Esophagus squamous epithelium (tissue), 5 donors: ENCODE data around the gene FNDC1. TPM values are rescaled to one million over a fixed set of nuclear protein-coding genes. Genes with fewer than 3 reads are reported as not detected.
A peak's percentile ranks its signal among the peaks of the same experiment; 100 is the strongest.

ENCODE experiments used
- DNase-seq: peaks from one replicate; lab custom pipeline; 2025; lab: John Stamatoyannopoulos, UW
- H3K27ac ChIP-seq, 4 donors: fragments of 200-600 bp; sonication (generic); one replicate each; pipeline ENCODE4 v1.5.1; 2016 to 2019; ENCODE audit warnings: mild to moderate bottlenecking in 1 of 4
- H3K27me3 ChIP-seq, 4 donors: fragments of 200-600 bp; sonication (generic); 1 replicate in 3 of 4; 2 replicates in 1 of 4; pipeline versions ENCODE4 v1.5.1 to v1.6.0; 2017 to 2021; ENCODE audit warnings: antibody characterized with exemption in 1 of 4
- H3K36me3 ChIP-seq, 3 donors: fragments of 200-600 bp; sonication (generic); one replicate each; pipeline ENCODE4 v1.5.1; 2016 to 2019
- H3K4me1 ChIP-seq, 3 donors: fragments of 200-600 bp; sonication (generic); one replicate each; pipeline ENCODE4 v1.5.1; 2017 to 2019
- H3K4me3 ChIP-seq, 4 donors: fragments of 200-600 bp; sonication (generic); 1 replicate in 3 of 4; 2 replicates in 1 of 4; pipeline ENCODE4 v1.5.1; 2016 to 2019; ENCODE audit warnings: mild to moderate bottlenecking in 2 of 4, moderate library complexity in 1 of 4
- H3K9me3 ChIP-seq, 3 donors: fragments of 200-600 bp; sonication (generic); one replicate each; pipeline ENCODE4 v1.5.1; 2016 to 2019
- POLR2A ChIP-seq, 4 donors: fragments of 450-650 bp; IDR thresholded peaks; one replicate each; pipeline ENCODE4 v1.6.1; 2017; ENCODE audit warnings: antibody characterized with exemption in 4 of 4, mild to moderate bottlenecking in 4 of 4, moderate library complexity in 3 of 4
- WGBS, 2 donors: methylation state at CpG; one replicate each; pipeline ENCODE4 v1.1.5; 2018; 5-methylcytosine and 5-hydroxymethylcytosine counted together
- intact Hi-C: fragments of 100-400 bp; cut with DNase I; formaldehyde crosslinking; loops from one replicate; pipeline ENCODE4 v1.15.0; 2022
- total RNA-seq, 4 donors: library from RNA; depleted of rRNA; stranded (reverse); fragments of >200 nt; gene quantifications; one replicate each; pipeline ENCODE4 v1.1.0, GENCODE V29; 2016
- TF ChIP-seq, protein P1 (sequence below), 6 experiments: fragments of 450-650 bp in 4 of 6; fragments of 200-600 bp in 2 of 6; sonication (generic) in 2 of 6; IDR thresholded peaks; one replicate each; pipeline ENCODE4 v1.5.1; 2016 to 2019; ENCODE audit warnings: antibody characterized with exemption in 6 of 6, mild to moderate bottlenecking in 4 of 6, moderate library complexity in 4 of 6
- donor health status: DM: yes; HTN: yes; CAD: no.

Gene FNDC1
- total RNA-seq, 4 donors from 2014 or later: 0.04 to 0.38 (median 0.06) TPM; not detected in 1

DNA sequence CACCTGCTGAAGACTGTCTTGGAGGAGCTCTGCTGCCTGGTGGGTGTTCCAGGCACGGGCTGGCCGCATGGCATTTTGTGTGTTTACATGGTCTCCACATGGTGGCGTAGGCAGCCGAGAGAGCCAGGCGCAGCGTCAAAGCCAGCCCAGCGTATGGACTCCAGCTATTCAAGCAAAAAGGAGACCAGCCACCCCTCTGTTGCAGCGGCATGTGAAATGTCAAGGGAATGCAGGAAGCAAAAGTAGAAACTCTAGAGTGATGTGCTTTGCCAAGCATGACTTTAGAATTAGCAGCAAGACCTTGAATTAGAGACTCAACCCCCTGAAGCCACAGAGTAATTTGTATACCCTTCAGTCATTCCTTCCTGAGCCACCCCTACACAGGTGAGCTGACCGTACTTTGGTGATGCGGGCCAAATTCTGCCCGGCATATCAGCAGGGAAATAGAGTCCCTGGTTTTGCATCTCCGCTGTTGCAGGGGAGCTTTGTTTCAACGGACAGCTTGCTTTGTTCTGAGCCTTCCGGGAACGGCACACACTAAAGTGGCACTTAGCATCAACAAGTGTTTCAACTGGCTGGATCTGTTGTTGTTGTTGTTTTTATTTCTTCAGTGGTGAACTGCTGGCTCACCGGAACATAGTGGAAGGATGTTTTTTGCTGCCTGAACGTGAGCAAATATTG is 48.5 kb downstream of the FNDC1 start:
- H3K9me3 ChIP-seq: no peaks in the 10 kb centered on the region
- no peak for DNase-seq
- no peaks in the 10 kb centered on the region for H3K4me1 ChIP-seq
- TF ChIP-seq, protein P1, sequence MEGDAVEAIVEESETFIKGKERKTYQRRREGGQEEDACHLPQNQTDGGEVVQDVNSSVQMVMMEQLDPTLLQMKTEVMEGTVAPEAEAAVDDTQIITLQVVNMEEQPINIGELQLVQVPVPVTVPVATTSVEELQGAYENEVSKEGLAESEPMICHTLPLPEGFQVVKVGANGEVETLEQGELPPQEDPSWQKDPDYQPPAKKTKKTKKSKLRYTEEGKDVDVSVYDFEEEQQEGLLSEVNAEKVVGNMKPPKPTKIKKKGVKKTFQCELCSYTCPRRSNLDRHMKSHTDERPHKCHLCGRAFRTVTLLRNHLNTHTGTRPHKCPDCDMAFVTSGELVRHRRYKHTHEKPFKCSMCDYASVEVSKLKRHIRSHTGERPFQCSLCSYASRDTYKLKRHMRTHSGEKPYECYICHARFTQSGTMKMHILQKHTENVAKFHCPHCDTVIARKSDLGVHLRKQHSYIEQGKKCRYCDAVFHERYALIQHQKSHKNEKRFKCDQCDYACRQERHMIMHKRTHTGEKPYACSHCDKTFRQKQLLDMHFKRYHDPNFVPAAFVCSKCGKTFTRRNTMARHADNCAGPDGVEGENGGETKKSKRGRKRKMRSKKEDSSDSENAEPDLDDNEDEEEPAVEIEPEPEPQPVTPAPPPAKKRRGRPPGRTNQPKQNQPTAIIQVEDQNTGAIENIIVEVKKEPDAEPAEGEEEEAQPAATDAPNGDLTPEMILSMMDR (IDR thresholded peaks at IDR 0.05): peak in 2 of 6 experiments; percentile 11 to 30
- TF ChIP-seq POLR2A (IDR thresholded peaks at IDR 0.05): no peak
- H3K4me3 ChIP-seq: no peak overlapping the region
- no peaks in the 10 kb centered on the region for H3K36me3 ChIP-seq
- intact Hi-C loops: no loop called here
- H3K27me3 ChIP-seq: peaks cover 0 to 4% (median 0%) of the 10 kb centered on the region in 4 donors
- H3K27ac ChIP-seq: no peak overlapping the region
- whole genome bisulfite sequencing, 2 donors: 49 to 61% methylated on average over 14 to 15 of the region's 17 CpGs

DNA sequence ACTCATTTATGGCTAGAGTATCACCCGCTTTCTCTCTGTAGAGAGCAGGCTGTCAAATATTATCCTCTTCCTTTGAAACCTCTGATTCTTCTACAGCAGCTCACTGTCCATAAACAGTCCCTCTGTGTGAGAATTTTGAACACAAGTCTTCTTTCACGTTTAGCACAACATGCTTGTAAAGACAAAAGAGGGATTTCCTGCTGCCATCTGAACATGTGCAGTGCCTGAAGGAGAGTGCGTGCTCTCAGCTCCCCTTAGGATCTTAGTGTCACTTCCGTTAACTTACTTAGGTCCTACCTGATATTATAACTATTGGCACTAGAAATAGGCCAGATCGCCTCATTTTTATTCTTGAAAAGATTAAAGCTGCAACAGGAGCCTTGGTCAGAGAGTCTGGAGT is 50.9 kb downstream of the FNDC1 start:
- WGBS, 2 donors: 59 to 65% methylated on average over 5 of the region's 5 CpGs
- no peak for DNase-seq
- H3K9me3 ChIP-seq: no peaks in the 10 kb centered on the region
- TF ChIP-seq, protein P1 (IDR thresholded peaks at IDR 0.05): no peak
- no peak for TF ChIP-seq POLR2A (IDR thresholded peaks at IDR 0.05)
- intact Hi-C loops: no loop called here
- H3K36me3 ChIP-seq: no peaks in the 10 kb centered on the region
- peaks cover 0 to 4% (median 0%) of the 10 kb centered on the region in 4 donors for H3K27me3 ChIP-seq
- H3K27ac ChIP-seq: no peak overlapping the region
- H3K4me1 ChIP-seq: no peaks in the 10 kb centered on the region
- no peak overlapping the region for H3K4me3 ChIP-seq

DNA sequence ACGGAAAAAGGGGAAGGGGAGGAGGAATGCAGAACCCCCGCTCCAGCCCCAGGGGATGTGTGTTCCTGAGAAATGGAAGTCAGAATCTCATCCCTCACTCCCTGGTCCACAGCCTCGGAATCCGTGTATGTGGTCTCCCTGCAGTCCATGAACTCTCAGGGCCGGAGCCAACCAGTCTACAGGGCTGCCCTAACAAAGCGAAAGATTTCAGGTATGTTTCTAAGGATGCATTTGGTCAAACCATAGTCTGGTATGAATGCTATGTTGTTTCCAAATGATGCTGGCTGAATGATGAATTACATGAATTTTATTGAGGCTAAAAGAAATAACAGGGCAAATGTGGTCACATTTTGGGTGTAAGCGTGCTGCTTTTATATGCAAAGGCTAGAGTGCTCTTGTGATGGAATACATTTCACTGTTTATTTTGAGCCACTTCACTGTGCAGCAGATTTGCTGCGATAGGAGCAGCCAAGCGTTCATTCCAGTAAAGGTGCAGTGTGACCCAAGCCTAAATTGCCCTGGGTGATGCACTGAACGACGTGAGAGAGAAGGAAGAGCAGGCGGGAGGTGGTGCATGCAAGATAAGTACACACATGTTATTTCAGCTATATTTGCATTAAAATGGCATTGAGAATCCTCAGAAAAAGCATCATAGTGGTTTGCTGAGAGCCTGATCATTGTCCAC is 52.4 kb downstream of the FNDC1 start:
- Histone ChIP-seq H3K27me3 (peaks cover 0 to 7% (median 0%) of the 10 kb centered on the region in 4 donors), H3K4me1 (no peaks in the 10 kb centered on the region), H3K9me3 (no peaks in the 10 kb centered on the region), H3K4me3 (no peak overlapping the region), H3K36me3 (no peaks in the 10 kb centered on the region), H3K27ac (no peak overlapping the region)
- WGBS, 2 donors: 64 to 66% methylated on average over 12 of the region's 12 CpGs
- intact Hi-C loops: no loop called here
- DNase-seq: no peak
- TF ChIP-seq, protein P1 (IDR thresholded peaks at IDR 0.05): no peak
- TF ChIP-seq POLR2A (IDR thresholded peaks at IDR 0.05): no peak

DNA sequence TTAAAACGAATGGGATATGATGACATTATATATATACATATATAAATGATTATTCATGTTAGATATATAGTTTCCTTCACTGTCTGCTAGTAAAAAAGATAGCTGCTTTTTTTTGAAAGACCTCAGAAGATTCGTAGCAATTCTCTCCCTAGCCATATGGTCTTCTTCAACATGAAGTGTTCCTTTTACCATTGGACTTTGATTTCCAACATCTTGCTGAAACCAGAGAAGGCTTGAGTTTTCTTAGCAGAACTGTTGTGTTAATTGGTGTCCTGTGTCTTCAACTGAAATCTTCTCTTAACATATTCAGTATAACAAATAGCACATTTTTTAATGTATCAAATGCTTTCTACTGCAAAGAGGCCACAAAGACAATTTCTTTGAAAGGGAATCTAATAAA is 55.3 kb downstream of the FNDC1 start:
- Histone ChIP-seq H3K9me3 (no peaks in the 10 kb centered on the region), H3K27ac (no peak overlapping the region), H3K4me3 (no peak overlapping the region), H3K27me3 (peaks cover 0 to 11% (median 0%) of the 10 kb centered on the region in 4 donors), H3K4me1 (no peaks in the 10 kb centered on the region), H3K36me3 (no peaks in the 10 kb centered on the region)
- TF ChIP-seq, protein P1 (IDR thresholded peaks at IDR 0.05): no peak
- no peak for TF ChIP-seq POLR2A (IDR thresholded peaks at IDR 0.05)
- DNase-seq: no peak
- intact Hi-C loops: no loop called here
- WGBS, 2 donors: 60 to 63% methylated on average over 2 of the region's 2 CpGs

DNA sequence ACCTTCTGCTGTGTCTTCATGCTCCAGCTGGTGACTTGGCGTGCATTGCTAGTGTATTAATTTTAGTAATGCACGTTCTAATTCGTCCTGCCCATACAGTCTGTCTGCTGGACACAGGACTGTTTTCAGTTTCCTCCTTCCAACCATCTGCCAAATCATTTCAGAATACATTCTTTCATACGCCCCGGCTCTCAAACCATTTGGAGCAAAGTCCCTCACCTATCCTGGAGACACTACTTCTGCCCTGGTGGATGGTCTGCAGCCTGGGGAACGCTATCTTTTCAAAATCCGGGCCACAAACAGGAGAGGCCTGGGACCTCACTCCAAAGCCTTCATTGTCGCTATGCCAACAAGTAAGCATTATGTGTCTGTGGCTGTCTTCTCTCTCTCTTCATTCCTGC is 60.5 kb downstream of the FNDC1 start:
- DNase-seq: no peak
- Histone ChIP-seq H3K9me3 (no peaks in the 10 kb centered on the region), H3K27me3 (peaks cover 0 to 36% (median 3%) of the 10 kb centered on the region in 4 donors), H3K27ac (no peak overlapping the region), H3K36me3 (no peaks in the 10 kb centered on the region), H3K4me3 (no peak overlapping the region), H3K4me1 (peaks cover 0 to 4% (median 0%) of the 10 kb centered on the region in 3 donors)
- intact Hi-C loops: no loop called here
- WGBS, 2 donors: 54 to 61% methylated on average over 8 of the region's 8 CpGs
- TF ChIP-seq, protein P1 (IDR thresholded peaks at IDR 0.05): no peak
- TF ChIP-seq POLR2A (IDR thresholded peaks at IDR 0.05): no peak
